ENCODE results near the gene NLGN1.
"Not testable (repeated sequence)": the region's sequence is repeated elsewhere in the genome, so short reads cannot be mapped to it uniquely, and the experiment has no call there.

The NLGN1 gene

GRCh38 chr3:173513123-173513522, 115.6 kb downstream of the NLGN1 start:
- TF ChIP-seq, protein P1, sequence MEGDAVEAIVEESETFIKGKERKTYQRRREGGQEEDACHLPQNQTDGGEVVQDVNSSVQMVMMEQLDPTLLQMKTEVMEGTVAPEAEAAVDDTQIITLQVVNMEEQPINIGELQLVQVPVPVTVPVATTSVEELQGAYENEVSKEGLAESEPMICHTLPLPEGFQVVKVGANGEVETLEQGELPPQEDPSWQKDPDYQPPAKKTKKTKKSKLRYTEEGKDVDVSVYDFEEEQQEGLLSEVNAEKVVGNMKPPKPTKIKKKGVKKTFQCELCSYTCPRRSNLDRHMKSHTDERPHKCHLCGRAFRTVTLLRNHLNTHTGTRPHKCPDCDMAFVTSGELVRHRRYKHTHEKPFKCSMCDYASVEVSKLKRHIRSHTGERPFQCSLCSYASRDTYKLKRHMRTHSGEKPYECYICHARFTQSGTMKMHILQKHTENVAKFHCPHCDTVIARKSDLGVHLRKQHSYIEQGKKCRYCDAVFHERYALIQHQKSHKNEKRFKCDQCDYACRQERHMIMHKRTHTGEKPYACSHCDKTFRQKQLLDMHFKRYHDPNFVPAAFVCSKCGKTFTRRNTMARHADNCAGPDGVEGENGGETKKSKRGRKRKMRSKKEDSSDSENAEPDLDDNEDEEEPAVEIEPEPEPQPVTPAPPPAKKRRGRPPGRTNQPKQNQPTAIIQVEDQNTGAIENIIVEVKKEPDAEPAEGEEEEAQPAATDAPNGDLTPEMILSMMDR (conservative IDR thresholded peaks at IDR 0.05; ENCODE audit: low read length) = no peak
- no peak overlapping the region for H3K4me3 ChIP-seq (ENCODE audit: low read length)
- DNase-seq (ENCODE audit: low read depth) = no peak

DNA sequence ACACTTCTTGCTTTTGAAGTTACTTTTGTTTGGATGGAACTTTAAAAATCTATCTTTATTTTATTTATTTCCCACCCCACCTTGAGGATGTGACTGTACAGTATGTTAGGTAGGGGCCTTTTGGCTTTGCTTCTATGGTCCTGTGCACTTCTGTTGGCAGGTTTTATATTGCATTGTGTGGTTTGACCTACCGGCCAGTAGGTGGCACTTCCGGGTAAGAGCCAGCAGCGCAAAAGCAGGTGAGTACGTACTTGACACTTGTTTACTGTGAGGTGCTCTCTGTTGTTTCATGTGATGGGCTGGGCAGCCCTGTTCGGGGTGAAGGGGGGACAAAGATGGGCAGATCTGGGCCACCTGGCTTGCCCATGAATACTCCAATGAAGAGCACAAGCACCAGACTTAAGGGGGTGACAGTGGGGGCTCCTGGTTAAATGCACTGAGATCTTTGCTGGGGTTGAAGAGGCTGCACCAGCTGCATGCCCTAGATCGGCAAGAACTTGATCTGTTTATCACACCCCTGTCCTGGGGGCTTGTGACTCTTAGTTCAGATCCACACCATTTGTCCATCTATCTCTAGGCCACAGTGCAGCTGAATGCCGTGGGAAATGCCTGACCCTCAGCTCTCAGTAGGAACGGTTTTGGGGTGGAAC, 131.6 kb downstream of the NLGN1 start:
- peak; percentile 11 for DNase-seq (ENCODE audit: low read depth)
- TF ChIP-seq, protein P1 (conservative IDR thresholded peaks at IDR 0.05; ENCODE audit: low read length) = peak; percentile 46
- H3K4me3 ChIP-seq (ENCODE audit: low read length) = no peak overlapping the region

GRCh38 chr3:173531602-173532001, 134.1 kb downstream of the NLGN1 start:
- DNase-seq (ENCODE audit: low read depth) = no peak
- H3K4me3 ChIP-seq (ENCODE audit: low read length) = no peak overlapping the region
- TF ChIP-seq, protein P1 (conservative IDR thresholded peaks at IDR 0.05; ENCODE audit: low read length) = no peak

GRCh38 chr3:173538410-173538809, 140.9 kb downstream of the NLGN1 start:
- no peak for DNase-seq (ENCODE audit: low read depth)
- TF ChIP-seq, protein P1 (conservative IDR thresholded peaks at IDR 0.05; ENCODE audit: low read length) = no peak
- no peak overlapping the region for H3K4me3 ChIP-seq (ENCODE audit: low read length)

GRCh38 chr3:173545590-173545989, 148.0 kb downstream of the NLGN1 start:
- not testable (repeated sequence) for H3K4me3 ChIP-seq (ENCODE audit: low read length); DNase-seq (ENCODE audit: low read depth)

- DNase-seq (ENCODE audit: low read depth) = no peak
- H3K4me3 ChIP-seq (ENCODE audit: low read length) = no peak overlapping the region
- TF ChIP-seq, protein P1 (conservative IDR thresholded peaks at IDR 0.05; ENCODE audit: low read length) = no peak
Observed at GRCh38 chr3:173547070-173547469, 149.5 kb downstream of the NLGN1 start.

- DNase-seq (ENCODE audit: low read depth) = peak; percentile 1
- TF ChIP-seq, protein P1 (conservative IDR thresholded peaks at IDR 0.05; ENCODE audit: low read length) = no peak
- H3K4me3 ChIP-seq (ENCODE audit: low read length) = no peak overlapping the region; the same call in 1 of the 2 replicates
Observed at GRCh38 chr3:173548261-173548660, 150.7 kb downstream of the NLGN1 start.
